ENCODE data around the gene ADGRG6. TPM values are rescaled to one million over a fixed set of nuclear protein-coding genes. Genes with fewer than 3 reads are reported as not detected.

Gene ADGRG6
- total and polyA plus RNA-seq, 2 donors (not counting 1 experiment from before 2014, with no cell fraction given) = 49.9 to 67.2 TPM

GRCh38 chr6:142380626-142381025 lies 78.8 kb downstream of the ADGRG6 start:
- Histone ChIP-seq H3K27ac (ENCODE audit: insufficient read depth, low read length) (no peak overlapping the region), H4K20me1 (ENCODE audit: control insufficient read depth, extremely low read depth, insufficient read depth, low read length) (no peaks in the 10 kb centered on the region), H3K36me3 (ENCODE audit: control insufficient read depth, insufficient read depth, low read length) (no peaks in the 10 kb centered on the region), H3K4me1 (ENCODE audit: control insufficient read depth, extremely low read depth, insufficient read depth, low read length) (peaks cover 10% of the 10 kb centered on the region), H3K79me2 (ENCODE audit: control insufficient read depth, insufficient read depth, low read length) (no peaks in the 10 kb centered on the region), H3K4me2 (ENCODE audit: extremely low read depth, insufficient read depth, low read length) (no peak overlapping the region), H3K27me3 (ENCODE audit: control insufficient read depth, insufficient read depth, low read length) (no peaks in the 10 kb centered on the region), H3K9ac (ENCODE audit: insufficient read depth, low read length) (no peak overlapping the region), H3K4me3 (replicated peaks in 1 of 4; ENCODE audit: control extremely low read depth in 1 of 4, insufficient read depth in 1 of 4, low read depth in 3 of 4, low read length in 4 of 4) (no peak overlapping the region), H2AFZ (ENCODE audit: low read length) (no peak overlapping the region), H3K9me3 (ENCODE audit: control insufficient read depth, insufficient read depth, low read depth, low read length) (no peaks in the 10 kb centered on the region)
- TF ChIP-seq CTCF (conservative IDR thresholded peaks at IDR 0.05 in 1 of 2, IDR thresholded peaks at IDR 0.05 in 1 of 2; ENCODE audit: low read depth in 1 of 2, low read length in 2 of 2) (no peak), EZH2 (IDR thresholded peaks at IDR 0.05; ENCODE audit: low read length, missing control alignments) (no peak)
- DNase-seq (ENCODE audit: low read depth in 2 of 2) = no peak

GRCh38 chr6:142381181-142381580 lies 79.4 kb downstream of the ADGRG6 start:
- H4K20me1 ChIP-seq (ENCODE audit: control insufficient read depth, extremely low read depth, insufficient read depth, low read length) = no peaks in the 10 kb centered on the region
- no peaks in the 10 kb centered on the region for H3K79me2 ChIP-seq (ENCODE audit: control insufficient read depth, insufficient read depth, low read length)
- peaks cover 10% of the 10 kb centered on the region for H3K4me1 ChIP-seq (ENCODE audit: control insufficient read depth, extremely low read depth, insufficient read depth, low read length)
- H3K27me3 ChIP-seq (ENCODE audit: control insufficient read depth, insufficient read depth, low read length) = no peaks in the 10 kb centered on the region
- no peak overlapping the region for H3K27ac ChIP-seq (ENCODE audit: insufficient read depth, low read length)
- DNase-seq (ENCODE audit: low read depth in 2 of 2) = no peak
- H3K9ac ChIP-seq (ENCODE audit: insufficient read depth, low read length) = no peak overlapping the region
- H2AFZ ChIP-seq (ENCODE audit: low read length) = no peak overlapping the region
- TF ChIP-seq CTCF (conservative IDR thresholded peaks at IDR 0.05 in 1 of 2, IDR thresholded peaks at IDR 0.05 in 1 of 2; ENCODE audit: low read depth in 1 of 2, low read length in 2 of 2) = no peak
- TF ChIP-seq EZH2 (IDR thresholded peaks at IDR 0.05; ENCODE audit: low read length, missing control alignments) = no peak
- H3K9me3 ChIP-seq (ENCODE audit: control insufficient read depth, insufficient read depth, low read depth, low read length) = no peaks in the 10 kb centered on the region
- H3K36me3 ChIP-seq (ENCODE audit: control insufficient read depth, insufficient read depth, low read length) = no peaks in the 10 kb centered on the region
- H3K4me3 ChIP-seq (replicated peaks in 1 of 4; ENCODE audit: control extremely low read depth in 1 of 4, insufficient read depth in 1 of 4, low read depth in 3 of 4, low read length in 4 of 4) = no peak overlapping the region
- no peak overlapping the region for H3K4me2 ChIP-seq (ENCODE audit: extremely low read depth, insufficient read depth, low read length)

- Histone ChIP-seq H3K4me3 (replicated peaks in 1 of 4; ENCODE audit: control extremely low read depth in 1 of 4, insufficient read depth in 1 of 4, low read depth in 3 of 4, low read length in 4 of 4) (no peak overlapping the region), H3K27ac (ENCODE audit: insufficient read depth, low read length) (no peak overlapping the region), H4K20me1 (ENCODE audit: control insufficient read depth, extremely low read depth, insufficient read depth, low read length) (no peaks in the 10 kb centered on the region), H2AFZ (ENCODE audit: low read length) (no peak overlapping the region), H3K4me1 (ENCODE audit: control insufficient read depth, extremely low read depth, insufficient read depth, low read length) (peaks cover 8% of the 10 kb centered on the region), H3K36me3 (ENCODE audit: control insufficient read depth, insufficient read depth, low read length) (no peaks in the 10 kb centered on the region), H3K79me2 (ENCODE audit: control insufficient read depth, insufficient read depth, low read length) (no peaks in the 10 kb centered on the region), H3K9me3 (ENCODE audit: control insufficient read depth, insufficient read depth, low read depth, low read length) (no peaks in the 10 kb centered on the region), H3K4me2 (ENCODE audit: extremely low read depth, insufficient read depth, low read length) (no peak overlapping the region), H3K9ac (ENCODE audit: insufficient read depth, low read length) (no peak overlapping the region), H3K27me3 (ENCODE audit: control insufficient read depth, insufficient read depth, low read length) (no peaks in the 10 kb centered on the region)
- TF ChIP-seq CTCF (conservative IDR thresholded peaks at IDR 0.05 in 1 of 2, IDR thresholded peaks at IDR 0.05 in 1 of 2; ENCODE audit: low read depth in 1 of 2, low read length in 2 of 2) = no peak
- TF ChIP-seq EZH2 (IDR thresholded peaks at IDR 0.05; ENCODE audit: low read length, missing control alignments) = no peak
- peak in 1 of 2 donors; percentile 77 for DNase-seq (ENCODE audit: low read depth in 2 of 2)
Measured at GRCh38 chr6:142381845-142382378, 80.1 kb downstream of the ADGRG6 start.
